CD4-positive, alpha-beta T cell treated with Interleukin-15 for 4 hours (primary cell): ENCODE measurements around the gene NAGA.
"Not testable (repeated sequence)": the region's sequence is repeated elsewhere in the genome, so short reads cannot be mapped to it uniquely, and the experiment has no call there.

Experiments
- DNase-seq: peaks from one replicate; pipeline ENCODE4 v3.0.0-alpha.2; 2020; ENCODE audit warnings: low spot score

Gene NAGA

GRCh38 chr22:42074846-42075676 lies 4.4 kb upstream of the NAGA start:
- no peak for DNase-seq

DNA sequence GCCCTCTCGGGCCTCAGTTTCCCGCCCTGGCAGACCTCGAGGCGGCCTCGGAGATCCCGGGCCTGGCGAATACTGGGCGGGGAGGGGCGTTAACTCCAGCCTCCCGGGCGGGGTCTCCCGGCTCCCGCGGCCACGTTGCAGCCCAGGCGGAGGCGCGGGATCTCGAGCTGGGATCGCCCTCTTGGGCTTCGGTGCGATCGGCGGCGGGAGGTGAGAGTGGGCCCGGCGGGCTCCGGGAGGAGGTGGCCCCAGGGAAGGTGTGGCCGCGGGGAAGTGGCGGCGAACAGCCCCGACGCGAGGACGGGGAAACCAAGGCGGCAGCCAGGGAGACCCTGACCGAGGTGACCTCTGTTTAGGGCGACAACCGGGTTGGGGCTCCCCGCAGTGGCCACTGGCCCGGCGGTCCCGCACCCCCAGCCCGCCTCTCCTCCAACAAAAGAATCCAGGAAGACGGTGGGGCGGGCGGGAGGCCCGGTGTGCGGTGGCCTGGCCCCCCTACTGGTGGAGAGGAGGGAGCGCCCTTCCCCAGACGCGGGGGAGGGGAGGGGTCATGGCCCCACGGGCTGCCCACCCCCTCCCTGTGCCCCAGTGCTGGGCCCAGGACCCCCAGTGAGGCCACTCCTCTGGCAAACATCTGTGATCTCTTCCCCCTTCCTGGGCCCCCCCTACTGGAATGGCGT lies 3.7 kb upstream of the NAGA start, which contains the start of gene PHETA2:
Gene PHETA2 (plus strand): TSS at position 117 of the 680 bp plus-strand sequence. CDS start 3,046 bp downstream, outside the sequence.
- peak; percentile 56 for DNase-seq

DNA sequence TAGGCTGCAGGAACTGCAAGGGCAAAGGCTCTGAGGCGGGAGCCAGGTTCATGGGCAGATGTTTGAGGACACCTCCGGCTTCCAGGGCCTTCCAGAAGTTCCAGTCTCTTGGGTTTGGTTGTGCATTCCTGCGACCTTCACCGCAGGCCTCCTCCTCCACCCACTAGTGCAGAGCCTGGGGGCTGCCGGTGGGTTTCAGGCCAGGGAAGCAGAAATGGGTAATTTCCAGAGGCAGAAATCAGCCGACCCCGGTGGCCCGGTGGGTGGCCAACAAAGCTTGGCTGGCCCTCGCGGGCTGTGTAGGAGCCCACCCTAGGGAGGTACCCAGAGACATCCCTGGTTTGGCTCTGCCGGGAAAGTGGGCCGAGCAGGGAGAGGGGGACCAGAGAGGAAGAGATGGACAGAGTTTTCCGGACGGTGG lies 3.0 kb upstream of the NAGA start:
- DNase-seq, result no peak

DNA sequence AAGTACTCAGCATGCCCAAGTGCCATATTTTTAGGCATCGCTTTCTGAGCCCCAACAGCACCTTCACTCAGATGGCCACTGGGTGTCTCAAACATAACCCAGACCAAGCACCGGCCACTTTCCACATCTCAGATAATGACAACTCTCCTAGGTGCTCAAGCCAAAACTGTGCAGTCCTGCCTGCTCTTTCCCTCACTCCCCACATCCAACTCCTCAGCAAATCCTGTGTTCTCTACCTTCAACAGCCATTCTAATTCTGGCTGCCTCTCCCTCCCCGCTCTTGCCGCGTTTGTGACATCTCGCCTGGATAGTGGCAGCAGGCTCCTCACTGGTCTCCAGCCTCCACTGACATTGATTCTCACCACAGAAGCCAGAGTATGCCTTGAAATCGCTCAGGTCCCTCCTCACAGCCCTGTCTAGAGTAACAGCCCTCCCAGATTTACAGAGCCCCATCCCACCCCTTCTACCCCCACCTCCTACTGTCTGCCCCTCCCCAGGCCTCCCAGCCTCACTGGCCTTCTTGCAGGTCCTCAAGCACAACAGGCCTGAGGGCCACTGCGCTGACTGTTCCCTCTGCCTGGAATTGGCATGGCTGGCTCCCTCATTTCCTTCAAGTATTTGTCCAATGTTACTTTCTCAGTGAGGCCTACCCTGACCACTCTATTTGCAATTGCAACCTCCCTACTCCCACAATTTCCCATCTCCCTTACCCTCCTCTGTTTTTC lies 2.2 kb upstream of the NAGA start:
- DNase-seq, result no peak

GRCh38 chr22:42071508-42071907 lies 896 bp upstream of the NAGA start:
- DNase-seq, result not testable (repeated sequence)

DNA sequence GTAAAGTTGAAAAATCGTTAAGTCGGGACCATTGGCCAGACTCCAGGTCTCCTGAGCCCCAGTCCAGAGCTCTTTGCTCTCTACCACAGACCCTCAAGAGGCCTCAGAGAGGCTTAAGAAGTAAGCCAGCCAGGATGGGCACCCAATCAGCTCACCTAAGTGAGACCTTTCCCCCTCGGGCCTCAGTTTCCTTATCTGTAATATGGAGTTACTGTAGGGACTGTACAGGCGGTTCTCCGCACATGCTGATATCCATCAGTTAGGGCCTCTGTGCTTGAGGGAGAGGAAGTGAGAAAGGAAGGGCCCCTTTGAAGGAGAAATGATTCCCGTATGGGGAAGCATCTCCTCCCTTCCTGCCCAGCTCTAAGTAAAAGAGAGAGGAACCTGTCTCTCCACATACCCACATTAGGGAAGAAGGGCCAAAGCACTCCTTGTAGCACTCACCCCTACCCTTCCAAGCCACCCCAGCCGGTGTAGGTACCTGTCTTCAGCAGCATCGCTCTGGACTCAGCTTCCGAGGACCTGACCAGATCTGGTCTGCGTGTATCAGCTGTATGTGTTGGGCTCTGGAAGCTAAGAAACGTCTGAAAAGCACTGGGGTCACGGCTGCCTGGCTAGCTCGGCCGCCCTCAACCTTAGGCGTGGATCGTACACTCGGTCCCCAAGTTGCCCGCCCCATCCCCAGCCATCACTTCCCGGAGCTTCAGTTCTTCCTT lies 653 bp downstream of the NAGA start:
- DNase-seq, result peak; percentile 19

GRCh38 chr22:42068291-42068690 lies 2.3 kb downstream of the NAGA start:
- no peak for DNase-seq

GRCh38 chr22:42067671-42068251 lies 2.9 kb downstream of the NAGA start:
- DNase-seq, result no peak

GRCh38 chr22:42066937-42067336 lies 3.7 kb downstream of the NAGA start:
- no peak for DNase-seq

GRCh38 chr22:42066126-42066761 lies 4.4 kb downstream of the NAGA start:
- DNase-seq, result no peak

DNA sequence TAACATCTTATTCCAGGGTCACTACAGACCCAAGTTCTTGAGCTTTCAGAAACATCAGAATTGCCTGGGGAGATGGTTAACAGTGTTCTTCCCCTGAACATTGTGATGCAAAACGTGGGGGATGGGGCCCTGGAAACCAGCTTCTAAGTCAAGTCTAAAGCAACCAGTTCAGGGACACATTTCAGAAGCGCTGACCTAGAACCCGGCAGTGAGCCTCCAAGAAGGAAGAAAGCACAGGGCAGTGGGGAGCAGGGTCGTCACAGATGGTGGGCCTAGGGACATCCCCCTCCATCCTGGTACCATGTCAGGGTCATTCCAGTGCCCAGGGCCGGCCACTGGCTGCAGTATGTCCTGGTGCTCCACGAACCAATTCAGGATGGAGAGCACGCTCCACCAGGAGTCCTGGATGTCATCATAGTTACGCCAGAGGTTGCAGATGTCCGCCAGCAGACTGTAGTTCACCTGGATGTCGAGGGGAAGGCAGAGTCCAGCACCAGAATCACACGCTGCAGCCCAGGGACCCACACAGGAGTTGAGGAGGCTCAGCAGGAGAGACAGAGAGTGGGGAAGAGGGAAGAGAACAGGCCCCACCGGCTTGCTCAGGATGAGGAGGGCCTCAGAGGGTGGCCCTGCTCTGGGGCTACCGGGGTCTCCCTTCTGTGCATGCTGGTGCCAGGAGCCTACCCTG lies 5.0 kb downstream of the NAGA start:
- no peak for DNase-seq

DNA sequence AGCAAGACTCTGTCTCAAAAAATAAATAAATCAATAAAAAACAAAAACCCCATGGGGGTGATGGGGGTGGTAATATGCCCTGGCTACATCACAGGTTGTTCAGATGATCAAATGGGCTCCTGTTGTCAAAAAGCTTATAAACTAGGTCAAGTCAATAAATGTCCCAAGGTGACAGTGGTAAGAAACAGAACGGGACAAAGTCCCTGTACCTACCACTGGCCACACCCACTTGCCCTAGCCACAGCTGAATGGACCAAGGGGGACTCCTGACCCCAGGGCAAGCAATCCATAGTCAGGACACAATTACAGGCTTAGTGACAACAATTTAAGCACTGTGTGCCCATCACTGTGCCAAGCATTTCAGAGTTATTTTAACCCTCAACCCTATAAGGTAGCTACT lies 6.0 kb downstream of the NAGA start:
- no peak for DNase-seq

DNA sequence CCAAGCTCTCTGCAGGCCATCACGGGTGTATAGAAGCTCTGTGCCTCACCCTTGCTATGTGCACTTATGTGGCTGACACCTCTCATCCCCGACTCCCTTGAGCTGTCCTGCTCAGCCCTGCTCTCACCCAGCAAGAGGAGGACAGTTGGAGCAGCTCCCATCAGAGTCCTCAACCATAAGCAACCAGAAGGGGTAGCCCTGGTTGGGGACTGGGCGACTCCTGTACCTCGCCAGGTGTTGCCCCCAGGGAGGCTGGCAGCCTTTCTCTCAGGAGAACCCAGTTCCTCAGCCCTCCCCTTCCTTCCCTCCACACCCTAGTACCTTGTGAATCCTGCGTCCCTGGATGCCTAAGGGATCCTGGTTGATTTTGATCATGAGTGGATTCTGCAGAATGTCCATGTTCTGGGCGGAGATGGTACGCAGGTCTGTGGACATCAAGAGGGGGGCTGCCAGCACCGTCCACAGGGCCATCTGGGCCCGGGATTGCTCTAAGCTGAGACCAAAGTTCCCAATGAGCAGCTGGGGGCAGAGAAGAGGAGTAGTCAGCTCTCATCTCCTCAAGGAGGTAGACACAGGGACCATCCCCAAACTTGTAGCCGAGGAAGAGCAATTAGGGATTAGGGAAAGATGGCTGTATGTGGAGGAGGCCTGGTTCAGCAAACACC lies 8.0 kb downstream of the NAGA start:
- no peak for DNase-seq

GRCh38 chr22:42061041-42061440 lies 9.6 kb downstream of the NAGA start:
- DNase-seq, result no peak

DNA sequence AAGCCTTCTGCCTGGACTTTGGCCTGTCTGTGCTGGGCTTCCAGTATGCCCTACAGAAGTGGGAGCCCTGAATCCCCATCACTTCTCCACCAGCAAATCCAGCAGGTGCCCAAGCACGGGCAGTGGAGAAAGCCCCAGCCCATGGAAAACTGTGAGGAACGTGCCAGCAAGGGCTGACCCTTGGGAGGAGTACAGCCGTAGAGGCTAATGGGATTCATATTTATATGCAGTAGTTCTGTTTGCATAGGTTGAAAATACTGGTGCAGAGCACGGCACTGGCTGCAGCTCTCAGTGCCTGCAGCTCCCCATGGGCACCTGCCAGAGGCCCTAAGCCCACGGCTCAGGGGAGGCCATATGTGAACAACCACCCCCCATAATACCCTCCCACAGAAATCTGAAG lies 10.1 kb downstream of the NAGA start:
- DNase-seq, result no peak

DNA sequence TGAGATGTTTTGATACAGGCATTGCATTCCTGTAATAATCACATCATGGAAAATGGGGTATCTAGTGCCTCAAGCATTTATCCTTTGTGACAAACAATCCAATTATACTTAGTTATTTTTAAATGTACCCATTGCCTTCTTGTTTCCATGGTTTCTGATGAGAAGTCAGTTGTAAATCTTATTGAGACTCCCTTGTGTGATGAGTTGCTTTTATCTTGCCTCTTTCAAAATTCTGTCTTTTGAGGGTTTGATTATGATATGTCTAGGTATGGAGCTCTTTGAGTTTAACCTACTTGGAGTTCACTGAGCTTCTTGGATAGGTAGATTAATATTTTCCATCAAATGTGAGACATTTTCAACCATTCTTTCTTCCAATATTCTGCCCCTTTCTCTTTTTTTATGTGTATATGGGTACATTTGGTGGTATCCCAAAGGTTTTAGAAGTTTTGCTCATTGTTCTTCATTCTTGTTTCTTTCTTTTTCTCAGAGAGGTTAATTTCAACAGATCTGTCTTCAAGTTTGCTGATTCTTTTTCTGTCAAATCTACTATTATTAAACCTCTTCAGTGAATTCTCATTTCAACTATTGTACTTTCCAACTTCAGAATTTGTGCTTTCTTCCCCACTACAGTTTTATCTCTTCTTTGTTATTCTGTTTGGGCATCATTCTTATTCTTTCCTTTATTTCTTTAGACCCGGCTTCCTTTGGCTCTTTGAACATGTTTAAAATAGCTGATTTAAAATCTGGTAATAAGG lies 13.7 kb downstream of the NAGA start:
- DNase-seq, result no peak

- no peak for DNase-seq
Observed at GRCh38 chr22:42052765-42053164, 17.8 kb downstream of the NAGA start.

DNA sequence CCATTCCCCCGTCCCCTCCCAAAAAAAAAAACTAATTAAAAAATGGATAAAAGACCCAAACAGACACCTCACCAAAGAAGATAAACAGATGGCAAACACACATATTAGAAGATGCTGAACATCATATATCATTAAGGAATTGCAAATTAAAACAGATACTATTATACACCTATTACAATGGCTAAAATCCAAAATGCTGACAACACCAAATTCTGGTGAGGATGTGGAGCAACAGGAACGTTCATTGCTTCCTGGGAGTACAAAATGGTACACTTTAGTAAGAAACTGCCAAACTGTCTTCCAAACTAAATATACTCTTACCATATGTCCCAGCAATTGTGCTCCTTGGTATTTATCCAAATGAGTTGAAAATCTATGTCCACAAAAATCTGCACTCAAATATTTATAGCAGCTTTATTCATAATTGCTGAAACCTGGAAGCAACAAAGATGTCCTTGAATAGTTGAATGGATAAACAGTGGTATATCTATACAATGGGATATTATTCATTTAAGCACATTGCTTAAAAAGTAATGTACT lies 19.9 kb downstream of the NAGA start:
- DNase-seq, result no peak

DNA sequence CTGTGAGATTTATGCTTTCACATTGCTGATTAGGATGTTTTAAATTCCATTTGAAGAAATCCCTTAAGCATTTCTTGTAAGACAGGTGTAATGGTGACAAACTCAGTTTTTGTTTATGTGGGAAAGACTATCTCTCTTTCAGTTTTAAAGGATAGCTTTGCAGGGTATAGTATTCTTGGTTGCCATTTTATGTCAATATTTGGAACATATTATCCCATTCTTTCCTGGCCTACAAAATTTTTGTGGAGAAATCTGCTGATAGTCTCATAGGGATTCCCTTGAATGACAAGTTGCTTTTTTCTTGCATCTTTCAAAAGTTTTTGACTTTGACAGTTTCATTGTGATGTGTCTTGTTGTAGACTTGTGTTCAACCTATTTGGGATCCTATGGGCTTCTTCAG lies 28.8 kb downstream of the NAGA start:
- no peak for DNase-seq
